Neuronal stem cell (in vitro differentiated cells): ENCODE results near the gene JAGN1.
"Not testable (repeated sequence)": the region's sequence is repeated elsewhere in the genome, so short reads cannot be mapped to it uniquely, and the experiment has no call there.

Experiments used
- DNase-seq: peaks from one replicate; pipeline ENCODE4 v3.0.0-alpha.2; 2013; ENCODE audit warnings: low spot score
- H2AFZ ChIP-seq: one replicate; pipeline ENCODE4 v1.6.1; 2013; ENCODE audit warnings: mild to moderate bottlenecking, low read length, inconsistent platforms
- H2AK5ac ChIP-seq: 2 replicates; pipeline ENCODE4 v1.6.1; 2013; ENCODE audit warnings: low read depth, mild to moderate bottlenecking, inconsistent platforms, low read length, moderate library complexity, mixed read lengths
- H2BK120ac ChIP-seq: 2 replicates; pipeline ENCODE4 v1.6.1; 2013; ENCODE audit warnings: low read depth, mild to moderate bottlenecking, inconsistent platforms, low read length, moderate library complexity, mixed read lengths
- H2BK12ac ChIP-seq: one replicate; pipeline ENCODE4 v1.6.1; 2013; ENCODE audit warnings: low read length, inconsistent platforms
- H2BK15ac ChIP-seq: 2 replicates; pipeline ENCODE4 v1.6.1; 2013; ENCODE audit warnings: mild to moderate bottlenecking, low read length, inconsistent platforms, mixed read lengths
- H2BK5ac ChIP-seq: one replicate; pipeline ENCODE4 v1.6.1; 2013; ENCODE audit warnings: inconsistent platforms, mild to moderate bottlenecking, low read length, moderate library complexity
- H3K14ac ChIP-seq: one replicate; pipeline ENCODE4 v1.6.1; 2013; ENCODE audit warnings: low read length, inconsistent platforms
- H3K18ac ChIP-seq: 2 replicates; pipeline ENCODE4 v1.6.1; 2013; ENCODE audit warnings: low read length, inconsistent platforms
- H3K23ac ChIP-seq: 2 replicates; pipeline ENCODE4 v1.6.1; 2013; ENCODE audit warnings: low read depth, mild to moderate bottlenecking, mixed read lengths, low read length, inconsistent platforms; ENCODE audit not compliant: poor library complexity
- H3K27ac ChIP-seq: replicated peaks from 3 replicates; pipeline ENCODE4 v1.5.1; 2013; ENCODE audit warnings: low read length, inconsistent platforms
- H3K27me3 ChIP-seq, 3 experiments: 2 replicates each; pipeline ENCODE4 v1.6.1; 2013; ENCODE audit warnings: low read length in 3 of 3, mild to moderate bottlenecking in 2 of 3, inconsistent platforms in 1 of 3, low read depth in 1 of 3, mixed read lengths in 1 of 3, moderate library complexity in 1 of 3; ENCODE audit not compliant: control insufficient read depth in 3 of 3, insufficient read depth in 3 of 3
- H3K36me3 ChIP-seq, 2 donors: replicated peaks in 1 of 2; 2 replicates each; pipeline ENCODE4 v1.6.1; 2013; ENCODE audit warnings: low read length in 2 of 2; ENCODE audit not compliant: control insufficient read depth in 2 of 2, insufficient read depth in 2 of 2
- H3K4ac ChIP-seq: 2 replicates; pipeline ENCODE4 v1.6.1; 2013; ENCODE audit warnings: inconsistent platforms, mild to moderate bottlenecking, low read length, moderate library complexity
- H3K4me1 ChIP-seq, 2 donors: 1 replicate in 1 of 2; 2 replicates in 1 of 2; pipeline ENCODE4 v1.6.1; 2013; ENCODE audit warnings: low read length in 2 of 2, low read depth in 1 of 2; ENCODE audit not compliant: control insufficient read depth in 2 of 2, insufficient read depth in 1 of 2
- H3K4me2 ChIP-seq: one replicate; pipeline ENCODE4 v1.6.1; 2013; ENCODE audit warnings: mild to moderate bottlenecking, low read length, inconsistent platforms; ENCODE audit not compliant: insufficient read depth, poor library complexity, severe bottlenecking
- H3K4me3 ChIP-seq, 2 donors: 2 replicates each; pipeline ENCODE4 v1.5.1; 2013; ENCODE audit warnings: low read length in 2 of 2, mild to moderate bottlenecking in 2 of 2, inconsistent platforms in 1 of 2, moderate library complexity in 1 of 2
- H3K79me1 ChIP-seq: one replicate; pipeline ENCODE4 v1.6.1; 2013; ENCODE audit warnings: low read depth, mild to moderate bottlenecking, inconsistent platforms, low read length, moderate library complexity
- H3K9ac ChIP-seq: one replicate; pipeline ENCODE4 v1.6.1; 2013; ENCODE audit warnings: mild to moderate bottlenecking, low read depth, low read length, inconsistent platforms; ENCODE audit not compliant: poor library complexity
- H3K9me3 ChIP-seq, 2 donors: replicated peaks in 1 of 2; 2 replicates each; pipeline versions ENCODE3 to v1.6.1; 2013; ENCODE audit warnings: low read length in 2 of 2, mild to moderate bottlenecking in 2 of 2, inconsistent platforms in 1 of 2, low read depth in 1 of 2, mixed read lengths in 1 of 2, moderate library complexity in 1 of 2; ENCODE audit not compliant: control insufficient read depth in 2 of 2, insufficient read depth in 1 of 2
- H4K8ac ChIP-seq: one replicate; pipeline ENCODE4 v1.6.1; 2013; ENCODE audit warnings: low read depth, mild to moderate bottlenecking, inconsistent platforms, low read length, moderate library complexity
- H4K91ac ChIP-seq: one replicate; pipeline ENCODE4 v1.6.1; 2013; ENCODE audit warnings: low read length, low read depth, mild to moderate bottlenecking, inconsistent platforms; ENCODE audit not compliant: poor library complexity
- WGBS, 2 donors: extraction: QIAGEN DNeasy Blood & Tissue Kit; methylation state at CpG; one replicate each; pipeline ENCODE4 v1.1.7; 2013; ENCODE audit warnings: missing lambda C conversion rate in 2 of 2, mixed read lengths in 1 of 2; ENCODE audit not compliant: insufficient read length in 2 of 2, insufficient replicate concordance in 1 of 2; ENCODE audit errors: extremely low coverage in 2 of 2; 5-methylcytosine and 5-hydroxymethylcytosine counted together

Gene JAGN1

GRCh38 chr3:9895715-9896114, 5.3 kb downstream of the JAGN1 start:
- H3K79me1 ChIP-seq: not testable (repeated sequence)

GRCh38 chr3:9896755-9897407, 6.5 kb downstream of the JAGN1 start:
- not testable (repeated sequence) for H2BK5ac ChIP-seq, H4K8ac ChIP-seq, H3K27me3 ChIP-seq, H3K4ac ChIP-seq, H2BK15ac ChIP-seq, H2AFZ ChIP-seq, H2BK12ac ChIP-seq, H4K91ac ChIP-seq, H3K14ac ChIP-seq, H3K9ac ChIP-seq, H3K4me2 ChIP-seq, H3K4me3 ChIP-seq, H3K79me1 ChIP-seq, H2BK120ac ChIP-seq, H2AK5ac ChIP-seq, H3K4me1 ChIP-seq, DNase-seq, H3K18ac ChIP-seq, H3K23ac ChIP-seq, H3K9me3 ChIP-seq, H3K27ac ChIP-seq
- peaks cover 14 to 36% of the 10 kb centered on the region in 2 donors for H3K36me3 ChIP-seq
- WGBS, 2 donors: no CpG with 5 or more reads among the region's 10 CpGs

More at GRCh38 chr3:9895715-9896114, 5.3 kb downstream of the JAGN1 start:
- H2AFZ ChIP-seq, H4K91ac ChIP-seq, H2BK5ac ChIP-seq, H3K27ac ChIP-seq, H3K4me1 ChIP-seq, H3K27me3 ChIP-seq, H3K14ac ChIP-seq, H3K4me2 ChIP-seq, H3K23ac ChIP-seq, H3K9me3 ChIP-seq, H4K8ac ChIP-seq, H2AK5ac ChIP-seq, DNase-seq, H3K9ac ChIP-seq, H2BK12ac ChIP-seq, H3K4me3 ChIP-seq, H2BK15ac ChIP-seq, H3K18ac ChIP-seq, H2BK120ac ChIP-seq, H3K4ac ChIP-seq: not testable (repeated sequence)
- peaks cover 14 to 40% of the 10 kb centered on the region in 2 donors for H3K36me3 ChIP-seq
- WGBS, 2 donors: no CpG with 5 or more reads among the region's 3 CpGs

GRCh38 chr3:9897408-9898372, 7.3 kb downstream of the JAGN1 start:
- no peak overlapping the region for H3K9ac ChIP-seq
- H3K79me1 ChIP-seq: no peaks in the 10 kb centered on the region
- no peak overlapping the region for H3K4ac ChIP-seq
- no peak overlapping the region for H3K18ac ChIP-seq
- H3K23ac ChIP-seq: no peak overlapping the region
- no peaks in the 10 kb centered on the region for H3K27me3 ChIP-seq
- H2AK5ac ChIP-seq: no peak overlapping the region
- H2BK12ac ChIP-seq: no peak overlapping the region
- no peak overlapping the region for H2BK5ac ChIP-seq
- no peak overlapping the region for H2BK15ac ChIP-seq
- peaks cover 11 to 28% of the 10 kb centered on the region in 2 donors for H3K36me3 ChIP-seq
- WGBS, 2 donors: no CpG with 5 or more reads among the region's 4 CpGs
- H2AFZ ChIP-seq: no peak overlapping the region
- H4K91ac ChIP-seq: no peak overlapping the region
- no peak overlapping the region for H4K8ac ChIP-seq
- H3K4me3 ChIP-seq: no peak overlapping the region
- no peak overlapping the region for H3K27ac ChIP-seq
- no peak overlapping the region for H3K4me2 ChIP-seq
- DNase-seq: no peak
- peaks cover 0 to 3% of the 10 kb centered on the region in 2 donors for H3K4me1 ChIP-seq
- H3K9me3 ChIP-seq: no peaks in the 10 kb centered on the region
- no peak overlapping the region for H3K14ac ChIP-seq
- H2BK120ac ChIP-seq: no peak overlapping the region
